Measurements from ENCODE around the gene TEX14.

GRCh38 chr17:58538811-58539409 lies 152.9 kb downstream of the TEX14 start:
- TF ChIP-seq, protein P1, sequence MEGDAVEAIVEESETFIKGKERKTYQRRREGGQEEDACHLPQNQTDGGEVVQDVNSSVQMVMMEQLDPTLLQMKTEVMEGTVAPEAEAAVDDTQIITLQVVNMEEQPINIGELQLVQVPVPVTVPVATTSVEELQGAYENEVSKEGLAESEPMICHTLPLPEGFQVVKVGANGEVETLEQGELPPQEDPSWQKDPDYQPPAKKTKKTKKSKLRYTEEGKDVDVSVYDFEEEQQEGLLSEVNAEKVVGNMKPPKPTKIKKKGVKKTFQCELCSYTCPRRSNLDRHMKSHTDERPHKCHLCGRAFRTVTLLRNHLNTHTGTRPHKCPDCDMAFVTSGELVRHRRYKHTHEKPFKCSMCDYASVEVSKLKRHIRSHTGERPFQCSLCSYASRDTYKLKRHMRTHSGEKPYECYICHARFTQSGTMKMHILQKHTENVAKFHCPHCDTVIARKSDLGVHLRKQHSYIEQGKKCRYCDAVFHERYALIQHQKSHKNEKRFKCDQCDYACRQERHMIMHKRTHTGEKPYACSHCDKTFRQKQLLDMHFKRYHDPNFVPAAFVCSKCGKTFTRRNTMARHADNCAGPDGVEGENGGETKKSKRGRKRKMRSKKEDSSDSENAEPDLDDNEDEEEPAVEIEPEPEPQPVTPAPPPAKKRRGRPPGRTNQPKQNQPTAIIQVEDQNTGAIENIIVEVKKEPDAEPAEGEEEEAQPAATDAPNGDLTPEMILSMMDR (optimal IDR thresholded peaks at IDR 0.05 in 1 of 3, IDR thresholded peaks at IDR 0.05 in 1 of 3, conservative IDR thresholded peaks at IDR 0.05 in 1 of 3; ENCODE audit: extremely low read depth in 1 of 3, insufficient read depth in 2 of 3, low read length in 3 of 3) = no peak
- TF ChIP-seq EZH2 (IDR thresholded peaks at IDR 0.05; ENCODE audit: low read length) = no peak

All from keratinocyte (primary cell).